Esophagus squamous epithelium (tissue), 4 donors: ENCODE data around the gene BCAR3.

Source experiments
- CTCF ChIP-seq, 6 experiments: fragments of 450-650 bp in 4 of 6; fragments of 200-600 bp in 2 of 6; sonication (generic) in 2 of 6; IDR thresholded peaks; one replicate each; pipeline ENCODE4 v1.5.1; 2016 to 2019; ENCODE audit warnings: antibody characterized with exemption in 6 of 6, mild to moderate bottlenecking in 4 of 6, moderate library complexity in 4 of 6
- POLR2A ChIP-seq, 4 donors: fragments of 450-650 bp; IDR thresholded peaks; one replicate each; pipeline ENCODE4 v1.6.1; 2017; ENCODE audit warnings: antibody characterized with exemption in 4 of 4, mild to moderate bottlenecking in 4 of 4, moderate library complexity in 3 of 4

- TF ChIP-seq CTCF (IDR thresholded peaks at IDR 0.05) (no peak), POLR2A (IDR thresholded peaks at IDR 0.05) (no peak)
Observed at GRCh38 chr1:93598861-93599439, 82.7 kb downstream of the BCAR3 start.
